GDM1 (cell line): ENCODE measurements around the gene ZNF568.

Experiments
- DNase-seq: peaks from one replicate; lab custom pipeline; 2025; lab: John Stamatoyannopoulos, UW

ZNF568 gene

GRCh38 chr19:36915992-36916830 lies at the start of gene ZNF568, which contains the start of gene ZNF829:
TSS of gene ZNF568 (plus strand) at chr19:36916332. CDS start at chr19:36922771, 6,439 bp downstream.
TSS of gene ZNF829 (minus strand) at chr19:36916291. CDS start at chr19:36915167, 1,124 bp downstream.
- DNase-seq = peak; percentile 68

GRCh38 chr19:36876993-36877938 lies 38.9 kb upstream of the ZNF568 start:
- DNase-seq = no peak

- no peak for DNase-seq
Measured at GRCh38 chr19:36891768-36892357, 24.3 kb upstream of the ZNF568 start.

- DNase-seq = no peak
Measured at GRCh38 chr19:36894849-36895383, 21.2 kb upstream of the ZNF568 start.

- no peak for DNase-seq
Measured at GRCh38 chr19:36898422-36898821, 17.7 kb upstream of the ZNF568 start.

- DNase-seq = no peak
Measured at GRCh38 chr19:36916991-36917390, 859 bp downstream of the ZNF568 start.

- no peak for DNase-seq
Measured at GRCh38 chr19:36918090-36918489, 2.0 kb downstream of the ZNF568 start.

- no peak for DNase-seq
Measured at GRCh38 chr19:36931684-36932083, 15.6 kb downstream of the ZNF568 start.

GRCh38 chr19:36939153-36939552 lies 23.0 kb downstream of the ZNF568 start:
- no peak for DNase-seq

- no peak for DNase-seq
Measured at GRCh38 chr19:36950335-36951119, 34.4 kb downstream of the ZNF568 start.

- no peak for DNase-seq
Measured at GRCh38 chr19:36962346-36962745, 46.2 kb downstream of the ZNF568 start.

GRCh38 chr19:36963280-36963679 lies 47.1 kb downstream of the ZNF568 start:
- no peak for DNase-seq

- DNase-seq = no peak
Measured at GRCh38 chr19:36972571-36972970, 56.4 kb downstream of the ZNF568 start.

GRCh38 chr19:36973021-36973843 lies 57.1 kb downstream of the ZNF568 start:
- no peak for DNase-seq

- DNase-seq = no peak
Measured at GRCh38 chr19:36973844-36974195, 57.7 kb downstream of the ZNF568 start.

- no peak for DNase-seq
Measured at GRCh38 chr19:36986131-36986530, 70.0 kb downstream of the ZNF568 start.

- no peak for DNase-seq
Measured at GRCh38 chr19:36986601-36987000, 70.5 kb downstream of the ZNF568 start.

- no peak for DNase-seq
Measured at GRCh38 chr19:36987091-36987490, 71.0 kb downstream of the ZNF568 start.

- DNase-seq = no peak
Measured at GRCh38 chr19:36997152-36997842, 81.2 kb downstream of the ZNF568 start.

GRCh38 chr19:36997843-36998235 lies 81.7 kb downstream of the ZNF568 start:
- no peak for DNase-seq
